ENCODE data around the gene EGFLAM.

DNA sequence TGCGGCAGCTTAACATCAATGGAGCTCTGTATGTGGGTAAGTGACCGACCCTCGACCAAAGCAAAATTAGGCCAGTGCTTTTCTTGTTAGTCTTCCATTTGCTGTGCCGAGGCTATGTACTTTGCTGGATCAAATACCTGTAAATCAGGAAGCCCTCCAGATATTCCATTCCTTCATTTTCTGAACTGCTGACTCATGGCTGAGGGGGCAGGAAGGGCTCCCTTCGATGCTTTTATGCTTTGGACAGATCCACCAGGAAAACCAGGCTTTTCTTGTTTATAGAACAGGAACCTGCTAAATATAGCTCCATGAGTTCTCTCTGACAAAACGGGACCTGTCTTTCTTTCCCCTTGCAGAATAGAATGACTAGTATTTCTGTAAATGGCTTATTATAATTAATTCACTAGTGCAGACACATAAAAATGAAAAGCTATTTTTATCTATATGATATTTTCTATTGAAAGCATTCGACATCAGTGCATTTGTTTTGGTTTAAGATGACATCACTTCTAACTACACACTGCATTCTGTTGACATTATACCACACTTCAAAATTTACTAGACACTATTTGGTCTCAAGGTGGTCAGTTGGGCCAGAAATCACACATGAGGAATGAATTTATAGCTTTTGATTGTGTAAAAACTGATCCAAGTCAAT lies 204.7 kb downstream of the EGFLAM start:
- TF ChIP-seq EP300 (conservative IDR thresholded peaks at IDR 0.05; ENCODE audit: poor library complexity, severe bottlenecking) (no peak), EZH2 (IDR thresholded peaks at IDR 0.05; ENCODE audit: borderline replicate concordance, insufficient read depth, low read length, poor library complexity, severe bottlenecking) (no peak), POLR2AphosphoS5 (IDR thresholded peaks at IDR 0.05) (no peak), MXI1 (conservative IDR thresholded peaks at IDR 0.05; ENCODE audit: poor library complexity, severe bottlenecking) (no peak), SMC3 (conservative IDR thresholded peaks at IDR 0.05; ENCODE audit: poor library complexity) (no peak), TAF1 (IDR thresholded peaks at IDR 0.05; ENCODE audit: low read depth) (no peak)
- TF ChIP-seq, protein P1, sequence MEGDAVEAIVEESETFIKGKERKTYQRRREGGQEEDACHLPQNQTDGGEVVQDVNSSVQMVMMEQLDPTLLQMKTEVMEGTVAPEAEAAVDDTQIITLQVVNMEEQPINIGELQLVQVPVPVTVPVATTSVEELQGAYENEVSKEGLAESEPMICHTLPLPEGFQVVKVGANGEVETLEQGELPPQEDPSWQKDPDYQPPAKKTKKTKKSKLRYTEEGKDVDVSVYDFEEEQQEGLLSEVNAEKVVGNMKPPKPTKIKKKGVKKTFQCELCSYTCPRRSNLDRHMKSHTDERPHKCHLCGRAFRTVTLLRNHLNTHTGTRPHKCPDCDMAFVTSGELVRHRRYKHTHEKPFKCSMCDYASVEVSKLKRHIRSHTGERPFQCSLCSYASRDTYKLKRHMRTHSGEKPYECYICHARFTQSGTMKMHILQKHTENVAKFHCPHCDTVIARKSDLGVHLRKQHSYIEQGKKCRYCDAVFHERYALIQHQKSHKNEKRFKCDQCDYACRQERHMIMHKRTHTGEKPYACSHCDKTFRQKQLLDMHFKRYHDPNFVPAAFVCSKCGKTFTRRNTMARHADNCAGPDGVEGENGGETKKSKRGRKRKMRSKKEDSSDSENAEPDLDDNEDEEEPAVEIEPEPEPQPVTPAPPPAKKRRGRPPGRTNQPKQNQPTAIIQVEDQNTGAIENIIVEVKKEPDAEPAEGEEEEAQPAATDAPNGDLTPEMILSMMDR (IDR thresholded peaks at IDR 0.05; ENCODE audit: poor library complexity, severe bottlenecking), result no peak
- TF ChIP-seq, protein P2, sequence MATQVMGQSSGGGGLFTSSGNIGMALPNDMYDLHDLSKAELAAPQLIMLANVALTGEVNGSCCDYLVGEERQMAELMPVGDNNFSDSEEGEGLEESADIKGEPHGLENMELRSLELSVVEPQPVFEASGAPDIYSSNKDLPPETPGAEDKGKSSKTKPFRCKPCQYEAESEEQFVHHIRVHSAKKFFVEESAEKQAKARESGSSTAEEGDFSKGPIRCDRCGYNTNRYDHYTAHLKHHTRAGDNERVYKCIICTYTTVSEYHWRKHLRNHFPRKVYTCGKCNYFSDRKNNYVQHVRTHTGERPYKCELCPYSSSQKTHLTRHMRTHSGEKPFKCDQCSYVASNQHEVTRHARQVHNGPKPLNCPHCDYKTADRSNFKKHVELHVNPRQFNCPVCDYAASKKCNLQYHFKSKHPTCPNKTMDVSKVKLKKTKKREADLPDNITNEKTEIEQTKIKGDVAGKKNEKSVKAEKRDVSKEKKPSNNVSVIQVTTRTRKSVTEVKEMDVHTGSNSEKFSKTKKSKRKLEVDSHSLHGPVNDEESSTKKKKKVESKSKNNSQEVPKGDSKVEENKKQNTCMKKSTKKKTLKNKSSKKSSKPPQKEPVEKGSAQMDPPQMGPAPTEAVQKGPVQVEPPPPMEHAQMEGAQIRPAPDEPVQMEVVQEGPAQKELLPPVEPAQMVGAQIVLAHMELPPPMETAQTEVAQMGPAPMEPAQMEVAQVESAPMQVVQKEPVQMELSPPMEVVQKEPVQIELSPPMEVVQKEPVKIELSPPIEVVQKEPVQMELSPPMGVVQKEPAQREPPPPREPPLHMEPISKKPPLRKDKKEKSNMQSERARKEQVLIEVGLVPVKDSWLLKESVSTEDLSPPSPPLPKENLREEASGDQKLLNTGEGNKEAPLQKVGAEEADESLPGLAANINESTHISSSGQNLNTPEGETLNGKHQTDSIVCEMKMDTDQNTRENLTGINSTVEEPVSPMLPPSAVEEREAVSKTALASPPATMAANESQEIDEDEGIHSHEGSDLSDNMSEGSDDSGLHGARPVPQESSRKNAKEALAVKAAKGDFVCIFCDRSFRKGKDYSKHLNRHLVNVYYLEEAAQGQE (IDR thresholded peaks at IDR 0.05; ENCODE audit: borderline replicate concordance), result no peak

Data from neural cell (in vitro differentiated cells).